GM19463 (cell line): ENCODE results near the gene OXCT2.
A peak's percentile ranks its signal among the peaks of the same experiment; 100 is the strongest.
"Not testable (repeated sequence)": the region's sequence is repeated elsewhere in the genome, so short reads cannot be mapped to it uniquely, and the experiment has no call there.

Source experiments
- ATAC-seq: cut with Tn5 transposase; IDR thresholded peaks from one replicate; pipeline ENCODE4 v1.9.1; 2021; ENCODE audit warnings: mild to moderate bottlenecking, moderate library complexity; ENCODE audit not compliant: unreplicated experiment

OXCT2 gene

DNA sequence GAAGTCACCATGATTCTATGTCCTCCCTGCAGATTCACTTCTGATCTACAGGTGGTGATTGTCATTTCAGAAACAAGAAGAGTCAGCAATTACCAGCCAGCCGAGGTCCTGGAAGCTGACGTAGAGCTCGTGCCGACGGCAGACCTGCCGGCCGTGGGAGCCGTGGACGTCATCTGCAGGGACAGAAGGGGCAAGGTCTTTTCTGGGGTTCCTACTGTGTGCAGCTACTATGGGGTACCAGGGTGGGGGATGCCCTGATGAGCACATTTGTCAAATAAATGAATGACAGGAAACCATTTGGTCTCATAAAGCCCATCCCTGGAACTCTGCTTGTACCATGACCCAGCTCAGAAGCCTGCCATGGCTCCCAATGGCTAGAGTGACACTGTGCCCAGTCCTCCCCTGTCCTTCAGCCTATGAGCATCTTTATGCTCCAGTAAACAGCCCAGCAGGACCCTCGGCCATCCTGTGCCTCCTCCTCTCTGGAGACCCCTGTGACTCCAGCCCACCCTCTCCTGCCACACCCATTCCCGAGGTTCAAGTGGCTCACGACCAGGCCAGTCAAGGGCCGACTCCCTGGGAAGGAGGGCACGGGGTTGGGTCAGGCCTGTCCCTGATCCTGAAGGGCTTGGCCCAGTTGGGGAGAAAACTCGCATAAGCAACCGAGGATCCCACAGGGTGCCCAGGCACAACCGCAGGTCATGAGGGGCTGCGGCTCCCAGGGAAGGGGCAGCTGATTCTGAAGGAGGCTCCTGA, 7.4 kb downstream of the OXCT2 start:
- ATAC-seq: not testable (repeated sequence)

DNA sequence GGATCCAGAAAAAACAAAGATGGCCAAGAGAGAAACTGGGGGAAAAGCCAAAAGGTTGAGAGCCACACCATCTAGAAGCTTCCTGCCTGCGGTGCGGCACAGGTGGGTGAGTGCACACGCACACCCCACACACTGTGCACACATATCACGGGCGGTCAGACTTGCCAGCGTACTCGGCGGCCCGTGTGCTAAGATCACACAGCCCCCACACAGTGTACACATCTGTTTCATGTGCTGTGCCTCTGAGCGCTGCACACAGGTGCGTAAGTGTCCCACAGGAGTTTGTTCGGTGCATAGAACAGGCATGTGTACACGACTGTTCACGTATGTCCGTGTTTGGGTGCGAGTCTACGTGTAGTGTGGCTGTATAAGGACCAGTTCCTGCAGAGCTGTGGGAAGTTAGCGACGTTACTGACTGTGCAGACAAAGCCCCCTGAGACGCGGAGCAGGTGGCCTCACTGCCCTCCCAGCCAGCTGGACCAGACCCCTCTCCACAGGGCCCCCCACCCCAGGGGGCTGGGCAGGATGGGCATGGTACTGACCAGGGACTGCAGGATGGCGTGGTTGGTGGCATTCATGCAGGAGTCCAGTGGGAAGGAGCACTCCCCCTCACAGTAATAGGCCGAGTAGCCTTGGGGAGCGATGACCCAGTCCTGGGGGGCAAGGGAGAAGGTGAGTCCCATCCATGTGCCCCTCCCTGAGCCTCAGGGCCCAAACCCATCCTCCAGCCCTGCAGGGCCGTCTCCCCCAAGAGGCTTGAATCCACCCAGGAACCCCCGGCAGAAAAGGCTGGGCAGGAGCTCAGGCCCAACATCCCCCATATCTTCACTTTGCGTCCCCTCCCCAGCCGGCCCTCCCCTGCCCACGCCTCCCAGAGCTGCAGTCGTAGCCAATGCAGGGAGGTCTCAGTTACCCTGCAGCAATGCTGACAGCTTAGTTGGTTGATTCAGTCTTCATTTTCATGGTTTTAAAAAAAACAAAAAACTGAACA, 8.3 kb downstream of the OXCT2 start:
- no peak for ATAC-seq

DNA sequence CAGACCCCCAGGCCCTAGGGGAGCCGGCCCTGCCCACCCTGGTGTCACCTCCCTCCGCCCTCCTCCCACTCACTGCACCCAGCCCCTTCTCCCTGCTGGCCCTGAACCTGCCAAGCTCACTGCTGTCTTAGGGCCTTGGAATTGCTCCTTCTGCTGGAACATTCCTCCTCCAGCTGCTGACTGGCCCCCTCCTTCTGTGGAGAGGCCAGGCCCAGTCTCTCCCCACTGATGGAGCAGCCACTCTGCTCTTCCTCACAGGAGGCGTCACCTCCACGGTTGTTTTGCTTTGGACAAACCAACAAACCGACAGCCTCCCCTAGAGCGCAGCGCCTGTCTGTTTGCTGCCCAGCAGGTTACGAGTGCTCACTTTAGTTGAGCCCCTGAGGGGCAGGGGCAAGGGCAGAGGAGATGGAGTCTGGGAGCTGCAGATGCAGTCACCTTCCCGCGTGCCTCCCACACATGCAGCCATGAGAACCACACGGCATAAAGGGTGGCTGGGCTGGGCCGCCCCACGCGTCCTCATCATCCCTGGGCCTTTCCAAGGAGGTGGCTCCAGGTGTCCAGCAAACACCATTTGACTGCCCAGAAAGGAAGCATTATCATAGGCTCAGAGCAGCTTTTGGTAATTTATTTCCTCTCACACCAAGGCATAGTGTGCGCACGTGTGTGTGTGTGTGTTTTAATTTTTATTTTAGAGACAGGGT, 9.4 kb downstream of the OXCT2 start:
- no peak for ATAC-seq

DNA sequence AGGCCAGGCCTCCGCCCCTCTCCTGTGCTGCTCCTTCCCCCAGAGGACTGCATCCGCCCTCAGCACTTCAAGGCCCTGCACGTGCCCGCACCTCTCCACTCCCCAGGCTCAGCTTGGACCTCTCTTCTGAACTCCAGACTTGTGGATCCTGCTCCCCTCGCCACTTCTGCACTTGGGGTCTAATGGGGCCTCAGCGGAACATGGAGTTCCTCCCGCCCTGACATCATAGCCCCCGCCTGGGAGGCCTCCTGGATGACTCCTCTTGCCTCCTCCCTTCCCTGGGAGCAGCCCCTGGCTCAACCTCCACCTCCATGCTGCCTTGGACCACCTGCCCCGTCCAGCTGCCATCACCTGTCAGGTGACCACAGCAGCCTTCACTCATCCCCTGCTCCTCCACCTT, 10.1 kb downstream of the OXCT2 start:
- no peak for ATAC-seq

DNA sequence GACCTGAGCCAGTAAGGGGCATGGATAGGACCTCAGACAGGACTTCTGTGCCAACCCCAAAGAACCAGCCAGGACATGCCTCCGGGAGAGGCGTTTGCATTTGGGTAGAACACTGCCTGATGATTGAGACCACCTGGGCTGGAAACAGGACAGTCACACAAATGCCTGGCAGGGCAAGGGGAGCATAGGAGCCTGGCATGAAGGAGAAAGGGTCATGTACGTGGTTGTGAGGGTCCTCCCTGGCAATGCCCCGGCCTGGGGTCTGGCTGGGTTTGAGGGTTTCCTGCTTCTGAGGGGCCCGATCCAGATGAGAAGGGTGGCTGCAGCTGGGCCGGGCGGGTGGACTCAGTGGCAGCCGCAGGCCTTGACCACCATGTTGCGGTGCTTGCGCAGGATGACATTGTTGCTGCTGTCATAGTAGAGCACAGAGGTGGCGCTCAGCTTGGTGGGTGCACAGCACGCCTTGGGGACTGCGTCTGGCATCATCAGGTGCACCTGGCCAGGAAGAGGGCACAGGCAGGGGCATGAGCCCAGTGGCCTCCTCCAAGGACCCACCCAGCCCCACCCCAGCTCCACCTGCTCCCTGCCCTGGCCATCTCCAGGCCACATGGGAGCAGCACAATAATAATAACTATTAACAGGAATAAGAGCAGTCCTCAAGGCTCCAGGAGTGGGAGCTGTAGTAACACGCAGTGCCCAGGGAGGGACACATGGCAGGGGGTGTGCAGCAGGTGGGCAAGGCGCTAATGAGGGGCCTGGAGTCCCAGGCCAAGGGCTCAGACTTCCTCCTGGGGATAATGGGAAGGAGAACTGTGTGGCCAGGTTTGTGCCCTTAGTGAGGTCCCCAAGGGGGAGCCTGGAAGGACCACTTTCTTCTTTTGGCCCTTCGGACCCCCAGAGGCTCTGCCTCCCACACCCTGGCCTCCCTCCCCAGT, 10.8 kb downstream of the OXCT2 start:
- no peak for ATAC-seq

DNA sequence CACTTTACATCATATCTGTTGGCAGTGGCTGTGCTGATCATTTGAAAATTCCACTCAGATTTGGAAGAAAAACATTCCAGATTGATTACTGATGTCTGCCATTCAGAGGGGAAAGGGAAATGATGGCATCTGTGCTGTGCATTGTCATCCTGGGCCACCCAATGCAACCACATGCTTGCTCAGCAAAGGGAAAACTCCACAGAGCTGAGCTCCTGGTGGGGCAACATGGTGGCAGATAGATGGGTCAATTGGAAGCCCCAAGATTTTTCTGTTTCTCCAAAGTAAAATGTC, 11.8 kb downstream of the OXCT2 start:
- ATAC-seq: no peak

DNA sequence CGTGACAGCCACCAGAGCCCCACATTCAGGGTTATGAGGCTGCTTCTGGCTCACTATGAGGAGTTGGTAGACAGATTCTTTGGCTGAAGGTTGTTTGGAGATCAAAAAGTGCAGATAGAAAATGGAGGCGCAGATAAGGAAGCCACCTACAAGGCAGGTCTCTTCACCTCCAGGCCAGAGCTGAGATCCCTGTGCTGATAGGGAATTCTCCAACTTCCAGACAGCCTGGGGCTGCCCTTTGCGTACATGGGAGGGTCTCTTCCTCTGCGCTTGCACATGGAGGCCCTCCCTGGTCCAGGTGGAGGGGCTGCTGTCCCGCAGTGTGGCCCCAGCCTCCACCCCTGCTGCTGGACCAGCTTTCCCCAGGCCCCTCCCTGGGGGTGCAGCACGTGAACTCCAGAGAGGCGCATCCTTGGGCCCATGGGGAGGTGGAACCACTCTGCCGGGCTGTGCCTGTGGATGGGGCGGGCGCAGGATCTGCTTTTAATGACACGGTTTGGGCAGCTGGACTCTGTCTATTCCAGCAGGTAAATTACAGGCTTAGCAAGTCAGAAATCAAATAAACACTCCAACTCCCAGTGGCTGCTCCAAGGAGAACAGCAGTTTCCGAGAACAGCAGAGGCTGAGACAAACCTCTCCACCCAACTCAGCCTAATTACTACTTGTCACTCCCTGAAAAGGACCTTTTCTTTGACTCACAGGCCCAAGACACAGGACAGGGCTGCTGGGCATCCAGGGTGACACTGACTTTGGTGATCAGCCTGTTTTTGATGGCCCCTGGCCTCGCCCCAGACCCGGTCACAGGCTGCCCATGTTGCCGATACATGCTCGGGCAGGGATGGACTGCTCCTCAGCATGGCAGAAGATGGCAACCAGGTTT, 12.4 kb downstream of the OXCT2 start:
- ATAC-seq: no peak

DNA sequence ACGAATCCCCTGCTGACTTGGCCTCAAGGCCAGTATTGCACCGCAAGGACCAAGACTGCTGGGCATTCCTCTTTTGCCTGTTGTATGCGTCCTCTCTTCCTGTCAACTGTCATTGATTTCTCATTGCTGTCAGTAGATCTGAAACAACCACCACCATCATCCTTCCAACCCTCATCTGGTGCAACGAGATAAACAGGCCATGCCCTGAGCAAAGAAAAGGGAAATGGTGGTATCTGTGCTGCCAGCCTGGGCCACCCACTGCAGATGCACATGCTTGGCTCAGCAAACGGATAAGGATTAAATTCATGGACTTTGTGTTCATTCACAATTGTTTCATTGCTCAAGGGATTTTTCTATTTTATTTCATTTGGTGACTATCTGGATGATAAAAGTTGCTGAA, 13.6 kb downstream of the OXCT2 start:
- ATAC-seq: no peak

DNA sequence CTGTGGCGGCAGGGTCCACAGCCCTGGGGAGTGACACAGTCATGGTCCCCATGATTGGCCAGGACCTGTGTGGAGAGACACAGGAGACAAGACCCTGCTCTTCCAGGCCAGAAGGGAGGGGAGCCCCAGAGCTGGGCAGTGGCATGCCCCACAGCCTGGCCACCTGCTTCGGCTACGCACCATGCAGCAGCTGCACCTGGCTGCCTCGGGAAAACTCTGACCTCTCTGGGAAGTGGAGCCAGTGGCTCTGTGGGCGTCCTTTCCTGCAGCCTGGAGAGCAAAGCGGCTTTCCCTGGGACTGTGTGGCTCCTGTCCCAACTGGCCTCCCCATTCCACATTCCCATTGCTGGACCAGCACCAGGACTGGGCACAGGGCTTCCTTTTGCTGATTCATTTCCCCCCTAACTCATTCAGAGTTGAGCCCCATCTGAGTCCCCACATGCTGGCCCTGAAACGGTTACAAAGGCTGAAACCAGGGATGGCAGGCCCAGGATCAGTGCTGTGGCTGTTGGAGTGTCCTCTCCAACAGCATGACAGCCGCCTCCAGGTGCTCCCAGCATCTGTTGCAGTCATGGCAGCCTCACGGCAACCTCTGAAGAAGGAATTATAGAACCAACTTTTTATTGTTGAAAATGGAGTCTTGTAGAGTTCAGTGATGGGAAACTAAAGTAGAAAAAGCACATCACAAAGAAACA, 15.0 kb downstream of the OXCT2 start:
- ATAC-seq: no peak

DNA sequence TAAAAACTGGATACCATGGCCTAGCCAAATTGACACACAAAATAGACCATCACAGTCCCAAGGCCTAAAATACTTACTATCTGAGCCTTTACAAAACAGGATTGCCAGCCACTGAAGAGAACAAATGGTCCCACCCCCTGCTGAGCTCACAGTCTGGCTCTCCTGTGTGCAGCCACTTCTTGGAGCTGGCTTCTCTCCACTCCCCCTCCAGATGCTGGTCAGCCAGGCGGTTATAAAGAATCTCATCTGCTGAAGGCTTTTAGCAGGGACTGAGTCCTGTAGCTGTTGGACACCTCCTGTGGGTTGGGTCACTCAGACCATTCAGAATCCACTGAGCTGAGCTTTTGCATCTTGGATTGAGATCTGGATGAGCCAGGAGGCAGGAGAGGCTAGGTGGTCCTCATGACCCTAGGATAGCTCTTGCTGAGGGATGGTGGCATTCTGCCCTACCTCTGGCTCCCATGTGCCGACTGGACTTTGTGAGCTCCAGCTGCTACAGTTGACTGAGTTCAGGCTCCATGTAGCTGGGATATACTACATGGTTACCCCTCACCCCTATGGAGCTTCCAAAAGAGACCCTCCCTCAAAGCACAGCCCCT, 16.1 kb downstream of the OXCT2 start:
- no peak for ATAC-seq

DNA sequence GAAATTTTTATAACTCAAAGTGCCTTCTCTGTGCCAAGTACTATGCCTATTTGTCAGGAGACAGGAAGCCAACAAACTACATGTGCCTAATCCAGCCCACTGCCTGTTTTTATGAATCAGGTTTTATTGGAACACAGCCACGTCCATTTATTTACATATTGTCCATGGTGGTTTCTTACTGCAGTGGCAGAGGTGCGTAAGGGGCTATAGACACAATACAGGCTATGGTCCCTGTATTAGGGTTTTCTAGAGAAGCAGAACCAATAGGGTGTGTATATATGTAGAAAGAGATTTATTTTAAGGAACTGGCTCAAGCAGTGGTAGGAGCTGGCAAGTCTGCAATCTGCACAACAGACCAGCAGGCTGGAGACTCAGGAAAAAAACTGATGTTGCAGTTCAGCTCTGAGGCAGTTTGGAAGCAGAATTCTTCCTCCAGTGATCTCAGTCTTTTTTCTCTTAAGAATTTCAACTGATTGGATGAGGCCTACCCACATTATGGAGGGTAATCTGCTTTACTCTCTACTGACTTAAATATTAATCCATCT, 17.1 kb downstream of the OXCT2 start:
- ATAC-seq: no peak

DNA sequence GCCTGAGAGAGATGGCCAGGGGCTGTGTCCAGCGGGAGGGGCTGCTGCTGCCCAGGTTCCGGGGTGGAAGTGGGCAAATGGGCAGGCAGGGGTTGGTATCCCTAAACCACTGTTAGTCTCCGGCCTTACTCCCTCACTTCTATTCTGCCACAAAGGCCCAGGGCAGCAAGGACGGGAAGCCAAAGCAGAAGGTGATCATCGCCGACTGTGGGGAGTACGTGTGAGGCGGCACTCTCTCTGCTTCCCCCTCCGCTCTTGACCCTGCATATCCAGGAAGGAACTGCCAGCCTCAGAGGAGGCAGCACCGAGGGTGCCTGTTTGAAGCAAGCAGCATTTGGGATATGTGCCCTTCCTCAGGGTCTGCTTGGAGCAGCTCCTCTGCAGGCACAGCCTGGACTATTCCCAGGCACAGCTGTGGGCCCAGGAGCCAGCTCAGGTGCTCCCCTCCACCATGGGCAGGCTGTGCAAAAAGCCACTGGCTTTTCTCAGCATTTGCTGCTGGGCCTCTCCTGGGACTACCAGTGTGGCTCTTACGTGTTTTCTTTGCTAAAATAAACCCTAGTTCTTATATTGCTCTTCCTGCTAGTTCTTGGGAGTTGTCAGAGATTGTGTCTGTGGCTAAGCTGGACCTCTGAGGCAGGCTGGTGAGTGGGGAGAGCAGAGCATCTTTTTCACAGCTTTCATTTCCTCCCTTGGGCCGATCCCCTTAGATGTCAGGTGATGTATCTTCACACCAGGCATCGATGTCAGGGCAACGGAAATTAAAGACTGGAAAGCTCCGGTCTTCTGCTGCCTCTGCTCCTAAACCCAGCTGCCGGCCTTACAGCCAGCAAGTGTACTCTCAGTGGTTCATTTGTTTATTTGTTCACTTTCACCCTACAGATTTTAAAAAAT, 17.8 kb downstream of the OXCT2 start:
- ATAC-seq: no peak

DNA sequence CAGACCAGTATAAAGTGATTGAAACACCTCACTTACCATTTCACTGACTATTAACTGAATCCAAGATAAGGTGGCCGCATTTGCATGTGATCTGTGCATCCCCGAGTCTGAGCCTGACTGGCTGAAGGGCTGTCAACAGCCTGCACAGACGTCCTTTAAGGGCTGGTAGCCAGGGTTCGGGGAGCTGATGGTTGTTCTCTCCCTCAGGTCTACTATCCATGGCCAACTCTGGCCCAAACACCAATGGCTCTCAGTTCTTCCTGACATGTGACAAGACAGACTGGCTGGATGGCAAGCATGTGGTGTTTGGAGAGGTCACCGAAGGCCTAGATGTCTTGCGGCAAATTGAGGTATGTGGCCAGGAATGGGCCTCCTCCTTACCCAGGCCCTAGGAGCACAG, 18.4 kb downstream of the OXCT2 start:
- no peak for ATAC-seq

DNA sequence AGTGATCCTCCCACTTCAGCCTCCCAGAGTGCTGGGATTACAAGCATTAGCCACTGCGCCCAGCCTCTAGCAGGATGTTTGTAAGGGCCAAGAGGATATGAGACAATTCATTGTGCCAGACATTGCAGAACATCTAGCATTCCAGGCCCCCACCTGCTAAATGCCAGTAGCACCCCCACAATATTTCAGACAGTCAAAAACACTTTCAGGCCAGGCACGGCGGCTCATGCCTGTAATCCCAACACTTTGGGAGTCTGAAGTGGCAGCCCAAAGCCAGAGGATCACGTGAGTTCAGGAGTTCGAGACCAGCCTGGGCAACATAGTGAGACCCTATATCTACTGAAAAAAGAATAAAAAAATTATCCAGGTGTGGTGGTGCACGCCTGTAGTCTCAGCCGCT, 19.6 kb downstream of the OXCT2 start:
- no peak for ATAC-seq

DNA sequence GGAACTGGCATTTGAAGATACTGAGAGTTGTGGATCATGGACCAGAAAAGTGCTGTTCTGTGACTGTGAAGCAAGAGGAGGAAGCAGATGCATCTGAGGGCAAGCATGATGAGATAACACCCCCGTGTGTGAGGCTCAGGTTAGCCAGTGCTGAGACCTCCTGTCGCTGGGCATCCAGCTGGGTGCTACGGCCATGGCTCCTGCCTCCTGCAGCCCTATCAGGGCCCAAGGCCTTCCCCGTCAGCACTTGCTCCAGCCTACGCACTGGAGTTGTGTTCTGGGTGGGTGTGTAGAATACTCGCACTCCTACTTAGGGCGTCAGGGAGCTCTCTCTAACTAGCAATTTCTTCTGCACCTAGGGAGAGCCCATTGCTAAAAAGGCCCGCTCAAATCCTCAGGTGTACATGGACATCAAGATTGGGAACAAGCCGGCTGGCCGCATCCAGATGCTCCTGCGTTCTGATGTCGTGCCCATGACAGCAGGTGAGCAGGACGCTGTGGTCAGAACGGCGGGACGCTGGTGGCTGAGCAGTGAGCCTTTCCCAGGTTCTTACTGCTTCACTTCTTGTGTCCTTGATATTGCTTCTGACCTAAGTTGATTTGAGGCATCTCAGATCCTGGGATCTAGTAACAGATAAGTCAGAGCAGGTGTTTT, 26.0 kb downstream of the OXCT2 start:
- ATAC-seq: no peak

DNA sequence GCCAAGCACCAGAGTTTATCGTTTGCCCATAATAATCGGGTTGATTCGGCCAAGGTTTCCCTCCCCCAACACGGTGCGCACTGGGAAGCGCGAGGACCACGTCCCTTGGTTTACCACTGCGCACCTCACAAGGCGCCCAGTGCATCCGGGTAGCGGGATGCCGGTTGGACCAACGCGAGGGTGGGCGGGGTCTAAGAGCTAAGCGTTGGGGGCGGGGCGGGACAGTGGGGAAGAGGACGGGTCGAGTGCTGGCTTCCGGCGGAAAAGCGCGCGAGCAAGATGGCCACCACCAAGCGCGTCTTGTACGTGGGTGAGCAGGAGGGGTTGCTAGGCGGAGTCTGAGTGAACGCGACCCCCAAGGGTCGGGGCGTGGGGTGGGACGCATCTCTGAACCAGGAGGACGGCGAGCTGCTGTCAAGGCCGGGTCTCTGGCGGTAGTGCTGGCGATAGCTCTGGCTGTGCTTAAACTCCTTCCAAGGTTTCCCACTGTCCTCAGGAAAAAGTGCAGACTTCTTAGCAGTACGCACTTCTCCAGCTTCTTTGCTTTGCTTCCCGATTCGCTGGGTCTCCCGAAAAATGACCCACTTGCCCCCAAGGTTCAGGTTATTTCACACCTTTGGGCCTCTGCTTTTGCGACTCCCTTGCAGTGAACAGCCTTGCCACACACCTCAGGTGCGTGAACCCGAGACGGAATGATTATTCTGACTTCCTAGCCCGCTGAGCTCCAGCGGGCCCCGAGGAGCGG, 32.4 kb downstream of the OXCT2 start, which contains the start of gene PPIE:
PPIE (plus strand) TSS at position 261 of the 745 bp plus-strand sequence; CDS start at position 280, 19 bp downstream.
- ATAC-seq: peak; percentile 87
